WTC11 (cell line): Measurements from ENCODE around the gene PLP2. TPM values are rescaled to one million over a fixed set of nuclear protein-coding genes. Genes with fewer than 3 reads are reported as not detected.
A peak's percentile ranks its signal among the peaks of the same experiment; 100 is the strongest.

Source experiments
- ATAC-seq: fragments of 200-7000 bp; cut with Tn5 transposase; 2 replicates; pipeline ENCODE4 v1.10.0; 2021; ENCODE audit warnings: mild to moderate bottlenecking, moderate library complexity
- CTCF ChIA-PET: fragments of 300-600 bp; sonication (Branson Sonifier 250); formaldehyde crosslinking; loops from one replicate; lab custom pipeline; 2021; ENCODE audit warnings: antibody characterized with exemption; lab: Charles Lee
- POLR2A ChIA-PET: fragments of 350-600 bp; sonication (Branson Sonifier 250); formaldehyde crosslinking; loops from one replicate; lab custom pipeline; 2021; ENCODE audit warnings: antibody characterized with exemption; lab: Charles Lee
- DNase-seq: peaks from one replicate; pipeline ENCODE4 v3.0.0; 2021; ENCODE audit warnings: low spot score
- H3K27ac Mint-ChIP-seq: 2 replicates; pipeline ENCODE4 v1.8.0; 2021; ENCODE audit warnings: mixed read lengths
- H3K27me3 Mint-ChIP-seq: 2 replicates; pipeline ENCODE4 v1.8.0; 2021; ENCODE audit warnings: low read depth, mild to moderate bottlenecking, moderate library complexity, mixed read lengths
- H3K36me3 Mint-ChIP-seq: 2 replicates; pipeline ENCODE4 v1.8.0; 2021; ENCODE audit warnings: mixed read lengths
- H3K4me1 Mint-ChIP-seq: 2 replicates; pipeline ENCODE4 v1.8.0; 2022; ENCODE audit warnings: mixed read lengths
- H3K4me3 Mint-ChIP-seq: 2 replicates; pipeline ENCODE4 v1.8.0; 2021; ENCODE audit warnings: mild to moderate bottlenecking, moderate library complexity, mixed read lengths
- H3K9me3 Mint-ChIP-seq: 2 replicates; pipeline ENCODE4 v1.8.0; 2021; ENCODE audit warnings: mixed read lengths
- ATF1 ChIP-seq: sonication (generic); formaldehyde crosslinking; IDR thresholded peaks from 2 replicates; pipeline ENCODE4 v1.8.1; 2023; ENCODE audit warnings: mild to moderate bottlenecking, moderate library complexity, missing genetic modification reagents
- CREB1 ChIP-seq: sonication (generic); formaldehyde crosslinking; IDR thresholded peaks from 2 replicates; pipeline ENCODE4 v1.8.0; 2023; ENCODE audit warnings: mild to moderate bottlenecking, missing genetic modification reagents
- CREM ChIP-seq: sonication (generic); formaldehyde crosslinking; IDR thresholded peaks from 2 replicates; pipeline ENCODE4 v1.8.1; 2022; ENCODE audit warnings: mild to moderate bottlenecking, missing genetic modification reagents, moderate library complexity
- FOXJ3 ChIP-seq: sonication (generic); formaldehyde crosslinking; IDR thresholded peaks from 2 replicates; pipeline ENCODE4 v1.9.0; 2021; ENCODE audit warnings: missing genetic modification reagents, mild to moderate bottlenecking, borderline replicate concordance
- FOXK1 ChIP-seq: sonication (generic); formaldehyde crosslinking; IDR thresholded peaks from 2 replicates; pipeline ENCODE4 v1.8.0; 2022; ENCODE audit warnings: mild to moderate bottlenecking, moderate library complexity, missing genetic modification reagents
- MYBL2 ChIP-seq: sonication (generic); formaldehyde crosslinking; IDR thresholded peaks from 2 replicates; pipeline ENCODE4 v1.8.1; 2023; ENCODE audit warnings: mild to moderate bottlenecking, moderate library complexity, missing genetic modification reagents
- NFATC4 ChIP-seq: fragments of 250-450 bp; sonication (Bioruptor Pico); IDR thresholded peaks from 2 replicates; pipeline ENCODE4 v1.9.0; 2021; ENCODE audit warnings: mild to moderate bottlenecking
- NR1H2 ChIP-seq: sonication (generic); formaldehyde crosslinking; IDR thresholded peaks from 2 replicates; pipeline ENCODE4 v1.9.0; 2021; ENCODE audit warnings: mild to moderate bottlenecking, moderate library complexity, missing genetic modification reagents
- NR2C2 ChIP-seq: sonication (generic); formaldehyde crosslinking; IDR thresholded peaks from 2 replicates; pipeline ENCODE4 v1.8.0; 2022; ENCODE audit warnings: mild to moderate bottlenecking, missing genetic modification reagents
- NR3C1 ChIP-seq: sonication (generic); formaldehyde crosslinking; conservative IDR thresholded peaks from 2 replicates; pipeline ENCODE4 v1.8.1; 2023; ENCODE audit warnings: low read depth, mild to moderate bottlenecking, missing genetic modification reagents
- SMAD4 ChIP-seq: sonication (generic); formaldehyde crosslinking; IDR thresholded peaks from 2 replicates; pipeline ENCODE4 v1.8.0; 2022; ENCODE audit warnings: mild to moderate bottlenecking, missing genetic modification reagents
- SOX15 ChIP-seq: fragments of 250-450 bp; sonication (Bioruptor Pico); IDR thresholded peaks from 2 replicates; pipeline ENCODE4 v1.9.0; 2021; ENCODE audit warnings: mild to moderate bottlenecking
- ZNF121 ChIP-seq: sonication (generic); formaldehyde crosslinking; IDR thresholded peaks from 2 replicates; pipeline ENCODE4 v1.8.0; 2023; ENCODE audit warnings: missing genetic modification reagents
- ZNF232 ChIP-seq: sonication (generic); formaldehyde crosslinking; IDR thresholded peaks from 2 replicates; pipeline ENCODE4 v1.8.0; 2022; ENCODE audit warnings: mild to moderate bottlenecking, missing genetic modification reagents
- total RNA-seq: library from RNA; stranded (reverse); gene quantifications from 3 replicates; pipeline ENCODE4 v1.2.3, GENCODE V29; 2021
- TF ChIP-seq, protein P1 (sequence below): sonication (generic); formaldehyde crosslinking; IDR thresholded peaks from 2 replicates; pipeline ENCODE4 v1.8.1; 2023; ENCODE audit warnings: mild to moderate bottlenecking, missing genetic modification reagents
- TF ChIP-seq, protein P2 (sequence below): fragments of 250-450 bp; sonication (Bioruptor Pico); IDR thresholded peaks from 2 replicates; pipeline ENCODE4 v1.9.0; 2021; ENCODE audit warnings: moderate library complexity, mild to moderate bottlenecking, inconsistent platforms, borderline replicate concordance
- TF ChIP-seq, protein P3 (sequence below): sonication (generic); formaldehyde crosslinking; IDR thresholded peaks from 2 replicates; pipeline ENCODE4 v1.8.1; 2022; ENCODE audit warnings: mild to moderate bottlenecking, moderate library complexity, missing genetic modification reagents
- TF ChIP-seq, protein P4 (sequence below): fragments of 250-450 bp; sonication (Bioruptor Pico); IDR thresholded peaks from 2 replicates; pipeline ENCODE4 v2.1.2; 2022; ENCODE audit warnings: mild to moderate bottlenecking, moderate library complexity
- TF ChIP-seq, protein P5 (sequence below): sonication (generic); formaldehyde crosslinking; IDR thresholded peaks from 2 replicates; pipeline ENCODE4 v1.8.1; 2022; ENCODE audit warnings: missing genetic modification reagents, borderline replicate concordance
- TF ChIP-seq, protein P6 (sequence below): sonication (generic); formaldehyde crosslinking; IDR thresholded peaks from 2 replicates; pipeline ENCODE4 v1.8.1; 2022; ENCODE audit warnings: low read depth, mild to moderate bottlenecking, moderate library complexity, missing genetic modification reagents, borderline replicate concordance
- TF ChIP-seq, protein P7 (sequence below): sonication (generic); formaldehyde crosslinking; IDR thresholded peaks from 2 replicates; pipeline ENCODE4 v1.8.0; 2022; ENCODE audit warnings: missing genetic modification reagents

The PLP2 gene
- total RNA-seq, 1 experiment from 2014 or later, result 12.4 TPM

DNA sequence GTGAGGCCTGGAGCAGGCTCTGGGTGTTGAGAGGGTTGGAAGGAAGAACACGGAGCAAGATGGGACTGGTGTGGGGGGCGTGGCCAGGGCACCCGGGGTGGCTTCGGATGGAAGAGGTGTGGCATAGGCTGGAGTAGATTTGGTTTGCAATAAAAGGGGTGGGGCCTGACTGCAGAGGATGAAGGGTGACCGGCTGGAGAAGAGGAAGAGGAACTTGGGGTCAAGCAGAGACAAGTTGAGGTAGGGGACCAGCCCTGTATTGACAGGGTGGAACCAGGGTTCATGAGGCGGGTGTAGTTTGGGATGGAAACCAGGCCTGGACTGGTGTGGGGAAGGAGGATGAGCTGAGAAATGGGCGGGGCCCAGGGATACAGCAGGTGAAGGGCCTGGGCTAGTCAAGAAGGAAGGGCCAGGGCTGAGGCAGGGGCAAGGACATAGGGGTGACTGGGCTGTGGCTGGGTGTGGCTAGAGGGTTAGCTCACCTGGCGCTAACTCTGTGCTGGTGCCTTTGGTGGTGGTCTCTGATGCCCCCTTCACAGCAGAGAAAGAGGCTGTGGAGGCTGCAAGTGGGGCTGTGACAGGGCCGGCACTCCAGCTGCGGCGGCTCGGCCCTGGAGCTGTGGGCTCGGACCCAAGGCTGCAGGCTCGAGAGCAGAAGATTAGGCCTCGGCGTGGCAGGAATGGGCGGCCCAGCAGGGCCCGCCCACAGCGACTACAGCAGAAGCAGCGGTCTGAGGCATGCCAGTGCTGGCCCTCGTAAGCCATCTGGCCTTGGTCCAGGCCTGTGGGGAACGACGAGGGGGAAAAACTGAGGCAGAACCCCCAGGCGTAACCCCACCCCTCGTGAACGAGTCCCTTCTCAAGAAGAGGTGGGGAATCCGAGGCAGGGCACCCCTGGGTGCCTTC is 5.0 kb downstream of the PLP2 start:
- DNase-seq (no peak), ATAC-seq (no peak)
- H3K4me1 Mint-ChIP-seq, result peaks cover 18% of the 10 kb centered on the region
- peaks cover 15% of the 10 kb centered on the region for H3K27me3 Mint-ChIP-seq
- H3K27ac Mint-ChIP-seq, result no peak overlapping the region
- H3K4me3 Mint-ChIP-seq, result no peak overlapping the region
- ChIA-PET POLR2A (no interaction called here), CTCF (interaction anchor here (0.6 to 1.3 kb wide), 3 partner anchors 10 to 14 kb away, joined by 3 read pairs; no protein-coding TSS in a partner anchor)
- TF ChIP-seq, protein P1, sequence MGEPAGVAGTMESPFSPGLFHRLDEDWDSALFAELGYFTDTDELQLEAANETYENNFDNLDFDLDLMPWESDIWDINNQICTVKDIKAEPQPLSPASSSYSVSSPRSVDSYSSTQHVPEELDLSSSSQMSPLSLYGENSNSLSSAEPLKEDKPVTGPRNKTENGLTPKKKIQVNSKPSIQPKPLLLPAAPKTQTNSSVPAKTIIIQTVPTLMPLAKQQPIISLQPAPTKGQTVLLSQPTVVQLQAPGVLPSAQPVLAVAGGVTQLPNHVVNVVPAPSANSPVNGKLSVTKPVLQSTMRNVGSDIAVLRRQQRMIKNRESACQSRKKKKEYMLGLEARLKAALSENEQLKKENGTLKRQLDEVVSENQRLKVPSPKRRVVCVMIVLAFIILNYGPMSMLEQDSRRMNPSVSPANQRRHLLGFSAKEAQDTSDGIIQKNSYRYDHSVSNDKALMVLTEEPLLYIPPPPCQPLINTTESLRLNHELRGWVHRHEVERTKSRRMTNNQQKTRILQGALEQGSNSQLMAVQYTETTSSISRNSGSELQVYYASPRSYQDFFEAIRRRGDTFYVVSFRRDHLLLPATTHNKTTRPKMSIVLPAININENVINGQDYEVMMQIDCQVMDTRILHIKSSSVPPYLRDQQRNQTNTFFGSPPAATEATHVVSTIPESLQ (CRISPR knock-in tag), result no peak
- TF ChIP-seq ZNF232 (CRISPR knock-in tag) (no peak), NR3C1 (CRISPR knock-in tag) (no peak), FOXK1 (CRISPR knock-in tag) (no peak), SMAD4 (CRISPR knock-in tag) (no peak), NR1H2 (CRISPR knock-in tag) (no peak), ATF1 (CRISPR knock-in tag) (no peak), CREB1 (CRISPR knock-in tag) (no peak), MYBL2 (no peak), NFATC4 (CRISPR knock-in tag) (no peak), FOXJ3 (CRISPR knock-in tag) (no peak), CREM (no peak)
- TF ChIP-seq, protein P2, sequence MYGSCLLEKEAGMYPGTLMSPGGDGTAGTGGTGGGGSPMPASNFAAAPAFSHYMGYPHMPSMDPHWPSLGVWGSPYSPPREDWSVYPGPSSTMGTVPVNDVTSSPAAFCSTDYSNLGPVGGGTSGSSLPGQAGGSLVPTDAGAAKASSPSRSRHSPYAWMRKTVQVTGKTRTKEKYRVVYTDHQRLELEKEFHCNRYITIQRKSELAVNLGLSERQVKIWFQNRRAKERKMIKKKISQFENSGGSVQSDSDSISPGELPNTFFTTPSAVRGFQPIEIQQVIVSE (CRISPR knock-in tag), result no peak
- TF ChIP-seq, protein P3, sequence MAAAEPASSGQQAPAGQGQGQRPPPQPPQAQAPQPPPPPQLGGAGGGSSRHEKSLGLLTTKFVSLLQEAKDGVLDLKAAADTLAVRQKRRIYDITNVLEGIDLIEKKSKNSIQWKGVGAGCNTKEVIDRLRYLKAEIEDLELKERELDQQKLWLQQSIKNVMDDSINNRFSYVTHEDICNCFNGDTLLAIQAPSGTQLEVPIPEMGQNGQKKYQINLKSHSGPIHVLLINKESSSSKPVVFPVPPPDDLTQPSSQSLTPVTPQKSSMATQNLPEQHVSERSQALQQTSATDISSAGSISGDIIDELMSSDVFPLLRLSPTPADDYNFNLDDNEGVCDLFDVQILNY (CRISPR knock-in tag), result no peak
- TF ChIP-seq, protein P4, sequence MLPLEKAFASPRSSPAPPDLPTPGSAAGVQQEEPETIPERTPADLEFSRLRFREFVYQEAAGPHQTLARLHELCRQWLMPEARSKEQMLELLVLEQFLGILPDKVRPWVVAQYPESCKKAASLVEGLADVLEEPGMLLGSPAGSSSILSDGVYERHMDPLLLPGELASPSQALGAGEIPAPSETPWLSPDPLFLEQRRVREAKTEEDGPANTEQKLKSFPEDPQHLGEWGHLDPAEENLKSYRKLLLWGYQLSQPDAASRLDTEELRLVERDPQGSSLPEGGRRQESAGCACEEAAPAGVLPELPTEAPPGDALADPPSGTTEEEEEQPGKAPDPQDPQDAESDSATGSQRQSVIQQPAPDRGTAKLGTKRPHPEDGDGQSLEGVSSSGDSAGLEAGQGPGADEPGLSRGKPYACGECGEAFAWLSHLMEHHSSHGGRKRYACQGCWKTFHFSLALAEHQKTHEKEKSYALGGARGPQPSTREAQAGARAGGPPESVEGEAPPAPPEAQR (CRISPR knock-in tag), result no peak
- H3K36me3 Mint-ChIP-seq, result peaks cover 30% of the 10 kb centered on the region
- H3K9me3 Mint-ChIP-seq, result no peaks in the 10 kb centered on the region

DNA sequence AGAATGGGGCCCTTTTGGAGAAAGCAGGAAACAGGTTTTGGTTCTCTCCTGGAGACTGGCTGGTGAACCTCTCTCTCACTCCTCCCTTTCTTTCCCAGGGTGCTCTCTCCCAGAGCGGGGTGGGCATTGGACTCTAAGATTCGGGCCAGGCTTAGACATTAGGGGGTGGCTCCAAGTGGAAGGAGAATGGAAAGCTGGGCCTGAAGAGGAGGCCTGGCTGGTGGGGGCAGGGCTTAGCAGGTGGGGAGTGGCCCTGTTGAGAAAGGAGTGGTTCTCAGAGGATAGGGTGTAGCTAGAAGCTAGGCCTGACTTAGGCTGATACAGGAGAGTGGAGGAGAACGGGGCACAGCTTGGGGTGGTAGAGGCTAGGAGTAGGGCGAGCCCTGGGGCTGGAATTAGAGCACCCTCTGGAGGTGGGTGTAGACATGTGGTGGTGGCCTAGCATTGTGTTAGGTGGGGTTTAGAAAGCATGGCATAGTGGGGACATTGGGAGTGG is 5.7 kb downstream of the PLP2 start:
- CTCF ChIA-PET, result interaction anchor here (0.6 to 1.2 kb wide), 3 partner anchors 11 to 22 kb away, joined by 3 to 6 read pairs (median 3); no protein-coding TSS in a partner anchor
- Mint-ChIP-seq H3K9me3 (no peaks in the 10 kb centered on the region), H3K27me3 (peaks cover 10% of the 10 kb centered on the region), H3K4me1 (peaks cover 18% of the 10 kb centered on the region), H3K4me3 (no peak overlapping the region), H3K36me3 (peaks cover 33% of the 10 kb centered on the region), H3K27ac (no peak overlapping the region)
- DNase-seq, result no peak
- POLR2A ChIA-PET, result interaction anchor here (0.6 kb wide), 1 partner anchor 49 kb away, joined by 3 read pairs; no protein-coding TSS in a partner anchor
- peak; percentile 44 for ATAC-seq
- TF ChIP-seq FOXJ3 (CRISPR knock-in tag) (no peak), SOX15 (CRISPR knock-in tag) (no peak), NR2C2 (CRISPR knock-in tag) (no peak), ZNF121 (no peak)
- TF ChIP-seq, protein P5, sequence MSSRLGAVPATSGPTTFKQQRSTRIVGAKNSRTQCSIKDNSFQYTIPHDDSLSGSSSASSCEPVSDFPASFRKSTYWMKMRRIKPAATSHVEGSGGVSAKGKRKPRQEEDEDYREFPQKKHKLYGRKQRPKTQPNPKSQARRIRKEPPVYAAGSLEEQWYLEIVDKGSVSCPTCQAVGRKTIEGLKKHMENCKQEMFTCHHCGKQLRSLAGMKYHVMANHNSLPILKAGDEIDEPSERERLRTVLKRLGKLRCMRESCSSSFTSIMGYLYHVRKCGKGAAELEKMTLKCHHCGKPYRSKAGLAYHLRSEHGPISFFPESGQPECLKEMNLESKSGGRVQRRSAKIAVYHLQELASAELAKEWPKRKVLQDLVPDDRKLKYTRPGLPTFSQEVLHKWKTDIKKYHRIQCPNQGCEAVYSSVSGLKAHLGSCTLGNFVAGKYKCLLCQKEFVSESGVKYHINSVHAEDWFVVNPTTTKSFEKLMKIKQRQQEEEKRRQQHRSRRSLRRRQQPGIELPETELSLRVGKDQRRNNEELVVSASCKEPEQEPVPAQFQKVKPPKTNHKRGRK, result no peak
- TF ChIP-seq, protein P6, sequence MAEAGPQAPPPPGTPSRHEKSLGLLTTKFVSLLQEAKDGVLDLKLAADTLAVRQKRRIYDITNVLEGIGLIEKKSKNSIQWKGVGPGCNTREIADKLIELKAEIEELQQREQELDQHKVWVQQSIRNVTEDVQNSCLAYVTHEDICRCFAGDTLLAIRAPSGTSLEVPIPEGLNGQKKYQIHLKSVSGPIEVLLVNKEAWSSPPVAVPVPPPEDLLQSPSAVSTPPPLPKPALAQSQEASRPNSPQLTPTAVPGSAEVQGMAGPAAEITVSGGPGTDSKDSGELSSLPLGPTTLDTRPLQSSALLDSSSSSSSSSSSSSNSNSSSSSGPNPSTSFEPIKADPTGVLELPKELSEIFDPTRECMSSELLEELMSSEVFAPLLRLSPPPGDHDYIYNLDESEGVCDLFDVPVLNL (CRISPR knock-in tag), result no peak
- TF ChIP-seq, protein P7, sequence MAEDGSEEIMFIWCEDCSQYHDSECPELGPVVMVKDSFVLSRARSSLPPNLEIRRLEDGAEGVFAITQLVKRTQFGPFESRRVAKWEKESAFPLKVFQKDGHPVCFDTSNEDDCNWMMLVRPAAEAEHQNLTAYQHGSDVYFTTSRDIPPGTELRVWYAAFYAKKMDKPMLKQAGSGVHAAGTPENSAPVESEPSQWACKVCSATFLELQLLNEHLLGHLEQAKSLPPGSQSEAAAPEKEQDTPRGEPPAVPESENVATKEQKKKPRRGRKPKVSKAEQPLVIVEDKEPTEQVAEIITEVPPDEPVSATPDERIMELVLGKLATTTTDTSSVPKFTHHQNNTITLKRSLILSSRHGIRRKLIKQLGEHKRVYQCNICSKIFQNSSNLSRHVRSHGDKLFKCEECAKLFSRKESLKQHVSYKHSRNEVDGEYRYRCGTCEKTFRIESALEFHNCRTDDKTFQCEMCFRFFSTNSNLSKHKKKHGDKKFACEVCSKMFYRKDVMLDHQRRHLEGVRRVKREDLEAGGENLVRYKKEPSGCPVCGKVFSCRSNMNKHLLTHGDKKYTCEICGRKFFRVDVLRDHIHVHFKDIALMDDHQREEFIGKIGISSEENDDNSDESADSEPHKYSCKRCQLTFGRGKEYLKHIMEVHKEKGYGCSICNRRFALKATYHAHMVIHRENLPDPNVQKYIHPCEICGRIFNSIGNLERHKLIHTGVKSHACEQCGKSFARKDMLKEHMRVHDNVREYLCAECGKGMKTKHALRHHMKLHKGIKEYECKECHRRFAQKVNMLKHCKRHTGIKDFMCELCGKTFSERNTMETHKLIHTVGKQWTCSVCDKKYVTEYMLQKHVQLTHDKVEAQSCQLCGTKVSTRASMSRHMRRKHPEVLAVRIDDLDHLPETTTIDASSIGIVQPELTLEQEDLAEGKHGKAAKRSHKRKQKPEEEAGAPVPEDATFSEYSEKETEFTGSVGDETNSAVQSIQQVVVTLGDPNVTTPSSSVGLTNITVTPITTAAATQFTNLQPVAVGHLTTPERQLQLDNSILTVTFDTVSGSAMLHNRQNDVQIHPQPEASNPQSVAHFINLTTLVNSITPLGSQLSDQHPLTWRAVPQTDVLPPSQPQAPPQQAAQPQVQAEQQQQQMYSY, result no peak
